GM12878 (cell line): ENCODE data around the gene CD40LG.

ENCODE experiments used
- EP300 ChIP-seq, 2 experiments: fragments of 150-350 bp in 1 of 2; IDR thresholded peaks; 2 replicates each; pipeline ENCODE4 v1.6.1; 2011 to 2012; ENCODE audit warnings: low read depth in 2 of 2, low read length in 2 of 2, borderline replicate concordance in 1 of 2, improper control_type of control experiment in 1 of 2, inconsistent platforms in 1 of 2; ENCODE audit not compliant: control insufficient read depth in 1 of 2
- TF ChIP-seq, protein P1 (sequence below): IDR thresholded peaks from 2 replicates; pipeline ENCODE4 v1.6.1; 2012; ENCODE audit warnings: low read depth, low read length, improper control_type of control experiment

DNA sequence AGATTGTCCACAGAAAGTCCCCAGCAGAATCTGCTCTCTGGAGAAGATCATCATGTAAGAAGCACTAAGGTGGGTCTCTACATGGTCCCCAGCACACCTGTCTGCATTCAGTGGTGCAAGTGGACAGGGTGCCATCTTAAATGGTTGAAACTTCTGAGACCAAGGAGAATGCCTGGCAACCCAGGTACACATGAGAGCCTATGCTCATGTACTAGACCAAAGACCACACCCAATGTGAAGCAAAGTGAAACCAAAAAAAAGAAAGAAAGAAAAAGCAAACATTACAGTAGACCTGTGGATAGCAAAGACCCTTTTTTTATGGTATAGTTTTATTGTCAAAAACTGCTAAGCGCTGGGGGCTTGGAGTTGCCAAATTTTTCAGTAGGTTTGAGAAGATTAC lies 15.0 kb downstream of the CD40LG start:
- TF ChIP-seq, protein P1, sequence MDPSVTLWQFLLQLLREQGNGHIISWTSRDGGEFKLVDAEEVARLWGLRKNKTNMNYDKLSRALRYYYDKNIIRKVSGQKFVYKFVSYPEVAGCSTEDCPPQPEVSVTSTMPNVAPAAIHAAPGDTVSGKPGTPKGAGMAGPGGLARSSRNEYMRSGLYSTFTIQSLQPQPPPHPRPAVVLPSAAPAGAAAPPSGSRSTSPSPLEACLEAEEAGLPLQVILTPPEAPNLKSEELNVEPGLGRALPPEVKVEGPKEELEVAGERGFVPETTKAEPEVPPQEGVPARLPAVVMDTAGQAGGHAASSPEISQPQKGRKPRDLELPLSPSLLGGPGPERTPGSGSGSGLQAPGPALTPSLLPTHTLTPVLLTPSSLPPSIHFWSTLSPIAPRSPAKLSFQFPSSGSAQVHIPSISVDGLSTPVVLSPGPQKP = no peak
- TF ChIP-seq EP300 (IDR thresholded peaks at IDR 0.05; ENCODE audit: borderline replicate concordance in 1 of 2, control insufficient read depth in 1 of 2, low read depth in 2 of 2, low read length in 2 of 2) = no peak
